ENCODE data around the gene NEMP1.

NEMP1 gene

DNA sequence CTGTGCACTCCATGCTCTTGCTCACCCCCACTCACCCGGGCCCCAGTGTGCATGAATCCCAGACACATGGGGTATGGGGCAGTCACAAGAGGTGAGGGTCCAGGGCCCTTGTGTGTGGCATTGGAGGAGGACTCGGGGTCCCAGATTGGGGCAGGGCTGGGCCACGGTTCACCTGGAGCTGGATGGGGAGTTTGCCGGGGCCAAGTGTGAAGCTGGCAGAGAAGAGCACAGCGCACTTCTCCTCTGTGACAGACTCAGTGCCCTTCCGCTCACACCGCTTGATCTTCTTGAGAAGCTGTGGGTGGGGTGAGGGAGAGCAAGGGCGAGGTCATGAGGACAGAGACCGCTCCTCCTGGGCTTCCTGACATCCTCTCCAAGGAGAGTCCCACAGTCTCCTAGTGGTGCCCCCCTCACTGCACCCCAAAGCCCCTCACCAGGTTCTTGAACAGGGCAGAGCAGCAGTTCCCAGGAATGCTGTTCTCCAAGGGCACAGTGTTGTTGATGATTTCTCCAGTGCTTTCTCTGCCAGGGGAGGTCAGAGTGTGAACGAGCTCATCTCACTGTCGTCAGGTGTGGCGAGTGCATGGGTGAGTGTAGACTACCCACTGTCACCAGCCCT, 25.8 kb upstream of the NEMP1 start:
- H3K27me3 ChIP-seq (ENCODE audit: control insufficient read depth, insufficient read depth, low read length): no peaks in the 10 kb centered on the region
- H3K9ac ChIP-seq (ENCODE audit: low read depth, low read length): no peak overlapping the region
- peaks cover 9% of the 10 kb centered on the region for H3K4me1 ChIP-seq (ENCODE audit: control insufficient read depth, insufficient read depth, low read length)
- H3K4me2 ChIP-seq (ENCODE audit: low read length): no peak overlapping the region
- H3K9me3 ChIP-seq (replicated peaks; ENCODE audit: low read length): no peaks in the 10 kb centered on the region
- H3K4me3 ChIP-seq (ENCODE audit: low read length): no peak overlapping the region
- peaks cover 69% of the 10 kb centered on the region for H3K36me3 ChIP-seq (ENCODE audit: insufficient read depth, low read length)

DNA sequence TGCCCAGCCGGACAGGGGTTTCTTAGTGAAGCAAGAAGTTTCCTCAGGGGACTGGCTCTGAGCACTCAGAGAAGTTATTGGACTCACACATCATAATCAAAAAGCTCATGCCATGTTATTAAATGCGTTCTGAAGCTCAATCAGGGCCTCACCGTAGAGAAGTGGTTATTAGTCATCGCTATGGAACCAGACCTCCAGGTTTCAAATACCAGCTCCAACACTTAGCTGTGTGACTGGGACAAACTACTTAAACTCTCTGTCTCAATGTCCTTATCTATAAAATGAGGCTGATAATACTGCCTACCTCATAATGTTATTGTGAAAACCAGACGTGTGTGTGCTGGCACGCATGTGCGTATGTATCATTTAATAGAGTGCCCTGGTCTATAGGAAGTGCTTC, 25.3 kb upstream of the NEMP1 start:
- H3K9me3 ChIP-seq (replicated peaks; ENCODE audit: low read length): no peaks in the 10 kb centered on the region
- H3K4me1 ChIP-seq (ENCODE audit: control insufficient read depth, insufficient read depth, low read length): peaks cover 8% of the 10 kb centered on the region
- H3K36me3 ChIP-seq (ENCODE audit: insufficient read depth, low read length): peaks cover 75% of the 10 kb centered on the region
- H3K27me3 ChIP-seq (ENCODE audit: control insufficient read depth, insufficient read depth, low read length): no peaks in the 10 kb centered on the region
- H3K4me2 ChIP-seq (ENCODE audit: low read length): no peak overlapping the region
- no peak overlapping the region for H3K9ac ChIP-seq (ENCODE audit: low read depth, low read length)
- H3K4me3 ChIP-seq (ENCODE audit: low read length): no peak overlapping the region

DNA sequence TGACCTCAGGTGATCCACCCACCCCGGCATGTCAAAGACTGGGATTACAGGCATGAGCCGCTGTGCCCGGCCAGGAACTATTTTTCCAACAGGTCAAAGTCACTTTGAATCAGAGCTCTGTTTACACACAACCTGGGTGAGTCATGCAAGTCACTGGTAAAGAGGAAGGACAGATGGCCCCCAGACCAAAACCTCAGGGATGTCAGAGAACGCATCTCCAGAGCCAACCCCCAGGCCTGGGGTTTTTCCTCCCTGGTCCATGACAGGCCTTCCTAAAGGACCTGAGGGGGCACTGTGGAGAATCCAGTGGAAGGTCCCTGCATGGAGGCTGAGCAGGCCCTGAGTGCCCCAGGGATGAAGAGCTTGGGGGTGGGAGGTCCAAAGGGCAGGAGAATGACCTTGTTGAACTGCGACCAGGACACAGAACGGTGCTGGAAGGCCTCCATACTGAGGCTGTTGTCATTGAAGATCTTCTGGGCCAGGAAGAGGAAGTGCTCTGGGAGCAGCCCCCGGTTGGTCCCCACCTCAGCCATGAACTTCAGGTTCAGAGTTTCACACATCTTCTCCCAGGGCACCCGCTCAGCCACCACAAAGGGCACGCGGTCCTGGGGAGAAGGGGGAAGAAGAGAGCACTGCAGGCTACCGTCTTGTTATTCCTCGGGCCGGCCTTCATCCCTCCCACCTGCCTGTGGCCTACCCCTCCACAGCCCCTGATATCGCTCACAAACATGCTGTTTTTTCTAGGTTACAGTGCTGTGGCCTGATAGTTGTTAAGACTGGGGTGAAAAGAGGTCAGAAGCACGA, 23.5 kb upstream of the NEMP1 start:
- no peak overlapping the region for H3K4me3 ChIP-seq (ENCODE audit: low read length)
- no peak overlapping the region for H3K4me2 ChIP-seq (ENCODE audit: low read length)
- H3K9ac ChIP-seq (ENCODE audit: low read depth, low read length): no peak overlapping the region
- no peaks in the 10 kb centered on the region for H3K27me3 ChIP-seq (ENCODE audit: control insufficient read depth, insufficient read depth, low read length)
- H3K9me3 ChIP-seq (replicated peaks; ENCODE audit: low read length): no peaks in the 10 kb centered on the region
- H3K36me3 ChIP-seq (ENCODE audit: insufficient read depth, low read length): peaks cover 77% of the 10 kb centered on the region
- H3K4me1 ChIP-seq (ENCODE audit: control insufficient read depth, insufficient read depth, low read length): peaks cover 4% of the 10 kb centered on the region

DNA sequence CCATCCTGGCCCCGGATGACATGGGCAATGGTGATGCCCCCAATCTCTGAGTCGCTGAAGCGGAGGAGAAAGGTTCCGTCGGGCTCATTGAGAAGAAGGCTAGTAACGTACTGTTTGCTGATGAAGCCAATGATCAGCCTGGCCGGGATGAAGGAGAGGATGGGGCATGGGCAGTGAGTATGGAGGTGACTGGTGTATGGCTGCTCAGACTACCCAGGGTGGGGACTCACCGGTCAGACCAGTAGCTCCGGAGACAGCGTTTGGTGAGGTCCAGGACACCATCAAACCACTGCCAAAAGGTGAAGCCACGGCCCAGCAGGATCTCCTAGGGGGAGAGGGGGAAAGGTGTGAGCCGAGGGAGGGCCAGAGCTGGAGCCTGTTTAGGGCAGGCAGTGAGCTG, 21.2 kb upstream of the NEMP1 start:
- peaks cover 76% of the 10 kb centered on the region for H3K36me3 ChIP-seq (ENCODE audit: insufficient read depth, low read length)
- no peak overlapping the region for H3K4me2 ChIP-seq (ENCODE audit: low read length)
- H3K9me3 ChIP-seq (replicated peaks; ENCODE audit: low read length): no peaks in the 10 kb centered on the region
- H3K4me1 ChIP-seq (ENCODE audit: control insufficient read depth, insufficient read depth, low read length): peaks cover 15% of the 10 kb centered on the region
- H3K27me3 ChIP-seq (ENCODE audit: control insufficient read depth, insufficient read depth, low read length): no peaks in the 10 kb centered on the region
- H3K9ac ChIP-seq (ENCODE audit: low read depth, low read length): no peak overlapping the region
- no peak overlapping the region for H3K4me3 ChIP-seq (ENCODE audit: low read length)

DNA sequence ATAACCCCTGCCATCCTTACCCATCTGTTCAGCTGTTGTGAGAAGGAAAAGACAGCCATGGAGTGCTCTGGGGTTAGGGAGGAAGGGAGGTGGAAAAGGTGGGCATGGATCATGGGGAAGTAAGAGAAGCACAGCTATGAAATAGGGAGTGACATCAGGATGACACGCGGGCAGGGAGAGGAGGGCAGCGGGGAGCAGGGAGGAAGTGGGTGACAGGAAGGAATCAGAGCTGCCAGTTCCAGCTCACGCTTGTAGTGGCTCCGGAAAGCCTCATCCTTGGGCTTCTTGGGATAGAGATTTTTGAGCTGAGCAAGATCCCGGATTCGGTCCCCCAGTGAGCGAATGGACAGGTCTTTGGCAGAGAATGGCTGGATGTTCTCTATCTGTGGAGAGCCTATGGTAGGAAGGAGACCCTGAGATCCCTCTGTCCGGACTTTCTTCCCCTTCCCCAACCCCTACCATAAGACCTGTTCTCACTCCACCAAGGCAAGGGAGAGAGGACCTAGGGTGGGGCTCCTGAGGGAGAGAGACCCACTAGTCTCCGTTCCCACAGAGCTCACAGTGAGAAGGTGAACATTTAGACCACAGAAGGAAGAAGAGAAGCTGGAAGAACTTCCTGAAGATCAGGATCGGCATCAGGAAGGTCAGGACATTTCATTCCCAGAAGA, 20.6 kb upstream of the NEMP1 start:
- Histone ChIP-seq H3K36me3 (ENCODE audit: insufficient read depth, low read length) (peaks cover 76% of the 10 kb centered on the region), H3K9me3 (replicated peaks; ENCODE audit: low read length) (no peaks in the 10 kb centered on the region), H3K4me1 (ENCODE audit: control insufficient read depth, insufficient read depth, low read length) (peaks cover 20% of the 10 kb centered on the region), H3K27me3 (ENCODE audit: control insufficient read depth, insufficient read depth, low read length) (no peaks in the 10 kb centered on the region), H3K4me2 (ENCODE audit: low read length) (no peak overlapping the region), H3K4me3 (ENCODE audit: low read length) (no peak overlapping the region), H3K9ac (ENCODE audit: low read depth, low read length) (no peak overlapping the region)

DNA sequence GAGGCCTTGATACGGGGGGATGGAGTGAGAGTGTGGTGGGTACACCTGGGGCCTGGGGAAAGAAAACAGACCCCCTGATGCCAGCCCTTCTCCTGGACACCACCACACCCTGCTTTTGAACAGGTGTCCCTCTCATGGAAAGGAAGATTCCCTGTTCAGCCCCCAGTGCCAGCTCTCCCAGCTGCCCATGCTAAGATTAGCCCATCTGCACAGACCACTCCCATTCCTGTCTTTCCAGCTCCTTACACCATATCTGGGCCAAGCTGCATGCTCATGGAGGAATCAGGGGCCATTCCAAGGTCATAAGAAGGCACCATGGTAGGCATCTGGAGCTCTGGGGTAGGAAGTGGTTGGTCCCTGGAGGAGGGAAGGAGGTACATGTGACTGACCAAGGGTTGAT, 20.0 kb upstream of the NEMP1 start:
- no peak overlapping the region for H3K4me2 ChIP-seq (ENCODE audit: low read length)
- no peaks in the 10 kb centered on the region for H3K9me3 ChIP-seq (replicated peaks; ENCODE audit: low read length)
- no peak overlapping the region for H3K4me3 ChIP-seq (ENCODE audit: low read length)
- H3K36me3 ChIP-seq (ENCODE audit: insufficient read depth, low read length): peaks cover 74% of the 10 kb centered on the region
- no peak overlapping the region for H3K9ac ChIP-seq (ENCODE audit: low read depth, low read length)
- no peaks in the 10 kb centered on the region for H3K27me3 ChIP-seq (ENCODE audit: control insufficient read depth, insufficient read depth, low read length)
- peaks cover 27% of the 10 kb centered on the region for H3K4me1 ChIP-seq (ENCODE audit: control insufficient read depth, insufficient read depth, low read length)

DNA sequence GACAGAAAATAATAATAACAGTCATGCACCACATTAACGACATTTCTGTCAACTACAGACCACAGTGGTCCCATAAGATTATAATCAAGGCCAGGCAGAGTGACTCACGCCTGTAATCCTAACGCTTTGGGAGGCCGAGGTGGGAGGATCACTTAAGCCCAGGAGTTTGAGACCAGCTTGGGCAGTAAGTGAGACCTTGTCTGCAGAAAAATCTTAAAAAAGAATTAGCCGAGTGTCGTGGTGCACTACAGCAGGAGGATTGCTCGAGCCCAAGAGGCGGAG, 18.9 kb upstream of the NEMP1 start:
- H3K4me3 ChIP-seq (ENCODE audit: low read length): no peak overlapping the region
- H3K27me3 ChIP-seq (ENCODE audit: control insufficient read depth, insufficient read depth, low read length): no peaks in the 10 kb centered on the region
- H3K36me3 ChIP-seq (ENCODE audit: insufficient read depth, low read length): peaks cover 81% of the 10 kb centered on the region
- no peak overlapping the region for H3K9ac ChIP-seq (ENCODE audit: low read depth, low read length)
- H3K4me2 ChIP-seq (ENCODE audit: low read length): no peak overlapping the region
- H3K9me3 ChIP-seq (replicated peaks; ENCODE audit: low read length): no peaks in the 10 kb centered on the region
- peaks cover 37% of the 10 kb centered on the region for H3K4me1 ChIP-seq (ENCODE audit: control insufficient read depth, insufficient read depth, low read length)

DNA sequence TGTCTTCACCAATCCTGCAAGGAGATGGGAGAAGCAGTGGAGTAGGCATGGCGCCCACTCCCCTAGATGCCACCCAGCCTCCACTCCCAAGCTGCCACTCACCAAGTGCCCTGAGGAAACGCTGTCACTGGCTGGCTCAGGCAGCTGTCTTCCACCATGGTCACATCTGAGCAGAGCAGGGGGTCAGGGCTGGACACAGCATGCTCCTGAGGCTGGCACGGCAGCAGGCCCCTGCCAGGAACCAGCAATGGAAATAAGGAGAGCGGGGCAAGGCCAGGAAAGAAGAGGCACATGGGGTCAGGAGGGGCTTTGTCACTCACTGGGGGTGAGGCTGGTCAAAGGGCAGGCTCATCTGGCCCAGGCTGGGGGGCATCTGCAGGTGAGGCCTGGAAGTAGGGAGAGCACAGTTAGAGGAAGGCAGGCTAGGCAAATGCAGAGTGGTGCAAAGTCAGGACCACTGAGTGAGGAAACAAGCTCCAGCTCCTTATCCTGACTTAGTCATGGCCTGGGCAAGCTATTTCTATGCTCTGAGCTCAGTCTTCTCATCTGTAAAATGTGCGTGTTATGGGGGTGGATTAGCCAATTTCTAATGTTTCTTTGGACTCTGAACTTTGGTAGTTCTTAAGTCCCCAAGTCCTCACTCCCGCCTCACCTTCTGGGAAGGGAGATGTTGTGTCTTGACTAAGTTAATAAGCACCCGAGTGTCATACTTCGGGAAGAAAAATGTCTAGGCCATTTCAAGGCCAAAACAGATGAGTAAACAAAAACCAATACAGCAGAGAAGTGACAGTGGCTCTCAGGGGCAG, 18.4 kb upstream of the NEMP1 start:
- Histone ChIP-seq H3K9ac (ENCODE audit: low read depth, low read length) (no peak overlapping the region), H3K4me1 (ENCODE audit: control insufficient read depth, insufficient read depth, low read length) (peaks cover 43% of the 10 kb centered on the region), H3K4me2 (ENCODE audit: low read length) (no peak overlapping the region), H3K36me3 (ENCODE audit: insufficient read depth, low read length) (peaks cover 81% of the 10 kb centered on the region), H3K9me3 (replicated peaks; ENCODE audit: low read length) (no peaks in the 10 kb centered on the region), H3K27me3 (ENCODE audit: control insufficient read depth, insufficient read depth, low read length) (no peaks in the 10 kb centered on the region), H3K4me3 (ENCODE audit: low read length) (no peak overlapping the region)

DNA sequence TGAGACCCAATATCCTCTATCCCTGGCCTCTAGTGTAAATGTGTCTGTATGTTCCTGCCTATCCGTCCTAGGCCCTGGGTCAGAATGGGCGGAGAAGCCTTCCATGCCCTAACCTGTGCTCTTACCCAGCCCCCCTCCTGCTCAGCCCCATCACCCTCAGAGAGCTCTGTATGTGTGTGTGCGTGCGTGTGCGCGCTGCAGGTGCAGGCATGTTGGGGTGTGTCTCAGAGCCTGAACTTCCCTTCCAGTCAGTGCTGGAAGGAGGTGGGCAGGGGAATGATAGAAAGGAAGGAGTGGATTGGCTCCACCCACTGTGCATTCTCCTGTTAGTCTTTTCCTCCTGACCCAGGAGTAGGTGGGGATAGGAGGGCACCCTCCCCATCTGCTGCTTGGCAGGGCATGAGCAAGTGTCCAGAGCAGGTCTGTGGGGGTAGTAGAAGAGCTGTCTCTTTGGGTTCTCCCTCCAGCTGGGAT, 17.5 kb upstream of the NEMP1 start:
- Histone ChIP-seq H3K4me1 (ENCODE audit: control insufficient read depth, insufficient read depth, low read length) (peaks cover 51% of the 10 kb centered on the region), H3K4me2 (ENCODE audit: low read length) (no peak overlapping the region), H3K9me3 (replicated peaks; ENCODE audit: low read length) (no peaks in the 10 kb centered on the region), H3K27me3 (ENCODE audit: control insufficient read depth, insufficient read depth, low read length) (no peaks in the 10 kb centered on the region), H3K4me3 (ENCODE audit: low read length) (no peak overlapping the region), H3K9ac (ENCODE audit: low read depth, low read length) (no peak overlapping the region), H3K36me3 (ENCODE audit: insufficient read depth, low read length) (peaks cover 87% of the 10 kb centered on the region)

DNA sequence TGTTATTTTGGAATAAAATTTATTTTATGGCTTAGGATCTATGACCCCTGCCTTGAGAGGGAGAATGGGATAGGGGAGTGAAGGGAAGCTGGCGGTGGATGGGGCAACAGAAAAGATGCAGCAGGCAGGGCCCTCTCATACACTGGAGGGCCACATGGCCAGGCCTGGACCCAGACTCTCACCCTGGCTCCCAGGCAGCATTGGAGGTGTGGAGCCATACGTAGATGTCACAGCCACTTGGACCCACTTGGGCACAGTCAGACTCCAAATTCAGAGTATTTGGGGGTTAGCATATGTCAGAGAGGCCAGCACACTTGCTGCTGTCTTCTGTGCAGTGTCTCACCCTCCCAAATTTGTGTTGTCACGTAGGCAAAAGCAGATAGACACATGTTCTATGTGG, 16.8 kb upstream of the NEMP1 start:
- H3K27me3 ChIP-seq (ENCODE audit: control insufficient read depth, insufficient read depth, low read length): no peaks in the 10 kb centered on the region
- peaks cover 94% of the 10 kb centered on the region for H3K36me3 ChIP-seq (ENCODE audit: insufficient read depth, low read length)
- no peak overlapping the region for H3K4me2 ChIP-seq (ENCODE audit: low read length)
- no peaks in the 10 kb centered on the region for H3K9me3 ChIP-seq (replicated peaks; ENCODE audit: low read length)
- H3K4me3 ChIP-seq (ENCODE audit: low read length): no peak overlapping the region
- H3K9ac ChIP-seq (ENCODE audit: low read depth, low read length): no peak overlapping the region
- peaks cover 57% of the 10 kb centered on the region for H3K4me1 ChIP-seq (ENCODE audit: control insufficient read depth, insufficient read depth, low read length)
